PC-3 (cell line): ENCODE measurements around the gene RAB26. TPM values are rescaled to one million over a fixed set of nuclear protein-coding genes. Genes with fewer than 3 reads are reported as not detected.

Experiments used
- ATAC-seq: fragments of 200-7000 bp; cut with Tn5 transposase; 2 replicates; pipeline ENCODE4 v1.9.1; 2020; ENCODE audit warnings: mild to moderate bottlenecking, moderate library complexity
- BruUV-seq: library from RNA; stranded (reverse); fragments of 400-500 nt; replicated peaks from 2 replicates; lab custom pipeline; 2021; lab: Mats Ljungman, UMichigan
- CTCF ChIA-PET: fragments of 300-600 bp; sonication (Branson Sonifier 250); formaldehyde crosslinking; loops from one replicate; lab custom pipeline; 2022; ENCODE audit warnings: antibody characterized with exemption; lab: Charles Lee
- POLR2A ChIA-PET: fragments of 300-600 bp; sonication (Branson Sonifier 250); formaldehyde crosslinking; loops from one replicate; lab custom pipeline; 2022; ENCODE audit warnings: antibody characterized with exemption; ENCODE audit not compliant: unreplicated experiment; lab: Charles Lee
- DNase-seq: peaks from one replicate; pipeline ENCODE4 v3.0.0-alpha.2; 2015
- H2AFZ ChIP-seq: fragments of 300-600 bp; sonication (generic); 2 replicates; pipeline ENCODE4 v1.6.0; 2016; ENCODE audit warnings: antibody characterized with exemption, low read length
- H3F3A ChIP-seq: fragments of 300-600 bp; sonication (generic); one replicate; pipeline ENCODE4 v1.6.0; 2017; ENCODE audit warnings: antibody characterized with exemption, low read length, control low read depth, mild to moderate bottlenecking; ENCODE audit not compliant: unreplicated experiment
- H3K27ac ChIP-seq: fragments of 300-600 bp; sonication (generic); 2 replicates; pipeline ENCODE4 v1.5.1; 2016; ENCODE audit warnings: mild to moderate bottlenecking, low read length
- H3K27me3 ChIP-seq: fragments of 300-600 bp; sonication (generic); 2 replicates; pipeline ENCODE4 v1.6.1; 2016; ENCODE audit warnings: low read length, mixed read lengths
- H3K36me3 ChIP-seq: fragments of 300-600 bp; sonication (generic); 2 replicates; pipeline ENCODE4 v1.6.1; 2016; ENCODE audit warnings: low read depth, mixed run types, low read length, mixed read lengths
- H3K4me1 ChIP-seq: fragments of 300-600 bp; sonication (generic); 2 replicates; pipeline ENCODE4 v1.5.1; 2016; ENCODE audit warnings: low read length; ENCODE audit not compliant: insufficient read depth
- H3K4me2 ChIP-seq: fragments of 300-600 bp; sonication (generic); 2 replicates; pipeline ENCODE4 v1.6.0; 2016; ENCODE audit warnings: low read length
- H3K4me3 ChIP-seq: fragments of 300-600 bp; sonication (generic); 2 replicates; pipeline ENCODE4 v1.5.1; 2016; ENCODE audit warnings: mild to moderate bottlenecking, low read length, mixed read lengths
- H3K79me2 ChIP-seq: fragments of 300-600 bp; sonication (generic); 2 replicates; pipeline ENCODE4 v1.6.1; 2017; ENCODE audit warnings: low read length, mixed read lengths
- H3K9ac ChIP-seq: fragments of 300-600 bp; sonication (generic); 2 replicates; pipeline ENCODE4 v1.6.0; 2016; ENCODE audit warnings: mild to moderate bottlenecking, low read length
- H3K9me2 ChIP-seq: fragments of 300-600 bp; sonication (generic); replicated peaks from 2 replicates; pipeline ENCODE4 v1.6.1; 2016; ENCODE audit warnings: mixed run types, low read length, mixed read lengths
- H3K9me3 ChIP-seq: fragments of 300-600 bp; sonication (generic); 2 replicates; pipeline ENCODE4 v1.6.1; 2016; ENCODE audit warnings: low read length, mixed read lengths
- H4K20me1 ChIP-seq: fragments of 300-600 bp; sonication (generic); 2 replicates; pipeline ENCODE4 v1.6.1; 2016; ENCODE audit warnings: low read length, mixed read lengths
- EZH2 ChIP-seq: fragments of 300-600 bp; sonication (generic); IDR thresholded peaks from one replicate; pipeline ENCODE4 v1.6.1; 2017; ENCODE audit warnings: antibody characterized with exemption, mild to moderate bottlenecking, low read length; ENCODE audit not compliant: unreplicated experiment
- EZH2phosphoT487 ChIP-seq: fragments of 300-600 bp; sonication (generic); IDR thresholded peaks from 2 replicates; pipeline ENCODE4 v1.6.1; 2018; ENCODE audit warnings: mild to moderate bottlenecking, antibody characterized with exemption, low read length, borderline replicate concordance
- intact Hi-C: fragments of 100-400 bp; cut with micrococcal nuclease; formaldehyde crosslinking; loops from 2 replicates; pipeline ENCODE4 v1.9.0; 2023
- total RNA-seq: library from RNA; depleted of rRNA; stranded (reverse); fragments of >200 nt; gene quantifications from 2 replicates; pipeline ENCODE4 v1.2.3, GENCODE V29; 2014
- TF ChIP-seq, protein P1 (sequence below): fragments of 300-600 bp; sonication (generic); conservative IDR thresholded peaks from 2 replicates; pipeline ENCODE4 v1.5.1; 2017; ENCODE audit warnings: antibody characterized with exemption, low read depth, mild to moderate bottlenecking, low read length

RAB26 gene
- total RNA-seq, 1 experiment from 2014 or later, result 5.6 TPM

DNA sequence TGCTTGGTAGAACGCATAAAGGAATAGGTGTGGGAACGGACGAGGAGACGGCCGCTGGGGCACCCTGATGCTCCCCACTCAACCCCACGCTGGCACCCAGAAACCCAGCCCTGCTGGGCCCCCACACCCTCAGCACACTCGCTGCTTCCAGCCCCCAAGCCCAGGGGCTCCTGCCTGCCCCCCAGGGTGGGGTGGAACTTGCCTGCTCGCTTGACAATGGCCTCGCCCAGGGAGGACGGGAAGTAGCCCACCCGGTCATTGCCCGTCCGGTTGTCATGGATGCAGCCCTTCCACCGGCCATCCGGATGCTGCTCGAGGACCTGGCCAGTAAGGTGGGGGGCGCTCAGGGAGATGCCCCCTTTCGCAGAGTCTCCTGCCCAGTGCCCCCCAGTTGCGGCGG, 38.1 kb downstream of the RAB26 start:
- no TSS peak for BruUV-seq
- ATAC-seq (no peak), DNase-seq (no peak)
- Histone ChIP-seq H3K36me3 (no peaks in the 10 kb centered on the region), H3K4me3 (no peak overlapping the region), H3F3A (no peaks in the 10 kb centered on the region), H3K4me1 (no peaks in the 10 kb centered on the region), H3K9me2 (no peaks in the 10 kb centered on the region), H3K9ac (no peak overlapping the region), H4K20me1 (no peaks in the 10 kb centered on the region), H3K27ac (no peak overlapping the region), H3K4me2 (no peak overlapping the region), H3K27me3 (no peaks in the 10 kb centered on the region), H3K9me3 (no peaks in the 10 kb centered on the region), H2AFZ (no peak overlapping the region), H3K79me2 (no peaks in the 10 kb centered on the region)
- no peak for TF ChIP-seq EZH2
- TF ChIP-seq EZH2phosphoT487, result no peak
- TF ChIP-seq, protein P1, sequence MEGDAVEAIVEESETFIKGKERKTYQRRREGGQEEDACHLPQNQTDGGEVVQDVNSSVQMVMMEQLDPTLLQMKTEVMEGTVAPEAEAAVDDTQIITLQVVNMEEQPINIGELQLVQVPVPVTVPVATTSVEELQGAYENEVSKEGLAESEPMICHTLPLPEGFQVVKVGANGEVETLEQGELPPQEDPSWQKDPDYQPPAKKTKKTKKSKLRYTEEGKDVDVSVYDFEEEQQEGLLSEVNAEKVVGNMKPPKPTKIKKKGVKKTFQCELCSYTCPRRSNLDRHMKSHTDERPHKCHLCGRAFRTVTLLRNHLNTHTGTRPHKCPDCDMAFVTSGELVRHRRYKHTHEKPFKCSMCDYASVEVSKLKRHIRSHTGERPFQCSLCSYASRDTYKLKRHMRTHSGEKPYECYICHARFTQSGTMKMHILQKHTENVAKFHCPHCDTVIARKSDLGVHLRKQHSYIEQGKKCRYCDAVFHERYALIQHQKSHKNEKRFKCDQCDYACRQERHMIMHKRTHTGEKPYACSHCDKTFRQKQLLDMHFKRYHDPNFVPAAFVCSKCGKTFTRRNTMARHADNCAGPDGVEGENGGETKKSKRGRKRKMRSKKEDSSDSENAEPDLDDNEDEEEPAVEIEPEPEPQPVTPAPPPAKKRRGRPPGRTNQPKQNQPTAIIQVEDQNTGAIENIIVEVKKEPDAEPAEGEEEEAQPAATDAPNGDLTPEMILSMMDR, result no peak
- ChIA-PET POLR2A (no interaction called here), CTCF (no interaction called here)
- intact Hi-C loops, result no loop called here

DNA sequence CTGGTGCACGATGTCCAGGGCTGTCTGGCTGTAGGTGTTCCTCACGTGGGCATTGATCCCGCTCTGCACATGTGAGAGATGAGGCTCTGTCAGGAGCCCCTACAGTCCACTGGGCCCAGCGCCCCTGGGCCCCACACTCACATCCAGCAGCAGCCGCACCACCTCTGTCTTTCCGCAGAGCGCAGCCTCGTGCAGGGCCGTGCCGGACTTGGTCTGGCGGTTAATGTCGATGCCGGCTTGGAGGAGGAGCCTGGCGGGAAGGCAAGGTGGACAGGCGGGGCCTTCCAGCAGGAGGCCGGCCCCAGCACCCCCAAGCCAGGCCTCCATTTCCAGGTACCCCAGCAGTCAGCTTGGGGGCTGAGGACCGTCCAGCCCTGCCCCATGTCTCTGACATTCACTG, 38.8 kb downstream of the RAB26 start:
- Histone ChIP-seq H3K4me1 (no peaks in the 10 kb centered on the region), H3K27ac (no peak overlapping the region), H3K27me3 (no peaks in the 10 kb centered on the region), H4K20me1 (no peaks in the 10 kb centered on the region), H3K9me3 (no peaks in the 10 kb centered on the region), H3K36me3 (no peaks in the 10 kb centered on the region), H3K9ac (no peak overlapping the region), H3F3A (no peaks in the 10 kb centered on the region), H2AFZ (no peak overlapping the region), H3K4me3 (no peak overlapping the region), H3K79me2 (no peaks in the 10 kb centered on the region), H3K9me2 (no peaks in the 10 kb centered on the region), H3K4me2 (no peak overlapping the region)
- TF ChIP-seq EZH2 (no peak), EZH2phosphoT487 (no peak)
- TF ChIP-seq, protein P1, result no peak
- DNase-seq (no peak), ATAC-seq (no peak)
- CTCF ChIA-PET, result no interaction called here
- POLR2A ChIA-PET, result no interaction called here
- BruUV-seq, result no TSS peak
- intact Hi-C loops, result no loop called here

DNA sequence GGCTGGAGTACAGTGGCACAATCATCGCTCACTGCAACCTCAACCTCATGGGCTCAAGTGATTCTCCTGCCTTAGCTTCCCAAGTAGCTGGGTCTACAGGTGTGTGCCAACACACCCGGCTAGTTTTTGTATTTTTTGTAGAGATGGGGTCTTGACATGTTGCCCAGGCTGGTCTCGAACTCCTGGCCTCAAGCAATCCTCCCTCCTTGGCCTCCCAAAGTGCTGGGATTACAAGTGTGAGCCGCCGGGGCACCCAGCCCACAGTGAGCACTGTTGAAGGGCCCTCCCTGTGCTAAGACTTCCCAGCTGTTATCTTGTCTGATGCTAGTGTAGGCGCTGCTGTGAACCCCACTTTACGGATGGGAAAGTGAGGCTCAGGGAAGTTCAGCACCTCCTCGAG, 40.0 kb downstream of the RAB26 start:
- ATAC-seq, result no peak
- no peaks in the 10 kb centered on the region for H3K79me2 ChIP-seq
- H3K27me3 ChIP-seq, result no peaks in the 10 kb centered on the region
- H3K27ac ChIP-seq, result no peak overlapping the region
- H3K9me2 ChIP-seq, result no peaks in the 10 kb centered on the region
- no peaks in the 10 kb centered on the region for H4K20me1 ChIP-seq
- no peak overlapping the region for H3K4me2 ChIP-seq
- POLR2A ChIA-PET, result no interaction called here
- no peak overlapping the region for H3K4me3 ChIP-seq
- H3K36me3 ChIP-seq, result no peaks in the 10 kb centered on the region
- no peaks in the 10 kb centered on the region for H3K4me1 ChIP-seq
- CTCF ChIA-PET, result no interaction called here
- TF ChIP-seq EZH2 (no peak), EZH2phosphoT487 (no peak)
- TF ChIP-seq, protein P1, result no peak
- no peak overlapping the region for H2AFZ ChIP-seq
- no peaks in the 10 kb centered on the region for H3F3A ChIP-seq
- BruUV-seq, result no TSS peak
- DNase-seq, result no peak
- no peaks in the 10 kb centered on the region for H3K9me3 ChIP-seq
- intact Hi-C loops, result no loop called here
- no peak overlapping the region for H3K9ac ChIP-seq
